HepG2 (cell line): ENCODE data around the gene RGL1.

Source experiments
- ATM ChIP-seq: fragments of 450-650 bp; IDR thresholded peaks from 2 replicates; pipeline ENCODE4 v1.7.1; 2017; ENCODE audit warnings: mild to moderate bottlenecking, borderline replicate concordance
- CEBPB ChIP-seq: IDR thresholded peaks from 2 replicates; pipeline ENCODE4 v1.6.1; 2011; ENCODE audit warnings: low read depth, low read length, improper control_type of control experiment, borderline replicate concordance
- CTCF ChIP-seq: sonication (generic); formaldehyde crosslinking; IDR thresholded peaks from 2 replicates; pipeline ENCODE4 v1.5.0; 2020; ENCODE audit warnings: mild to moderate bottlenecking, missing genetic modification reagents, moderate library complexity
- DPF2 ChIP-seq: sonication (generic); formaldehyde crosslinking; IDR thresholded peaks from 2 replicates; pipeline ENCODE4 v1.4.0; 2020; ENCODE audit warnings: mild to moderate bottlenecking, low read depth, missing genetic modification reagents, borderline replicate concordance
- JUND ChIP-seq: sonication (generic); formaldehyde crosslinking; IDR thresholded peaks from 2 replicates; pipeline ENCODE4 v1.8.0; 2022; ENCODE audit warnings: mild to moderate bottlenecking, missing genetic modification reagents
- PLSCR1 ChIP-seq: sonication (generic); formaldehyde crosslinking; IDR thresholded peaks from 2 replicates; pipeline ENCODE4 v1.5.0; 2020; ENCODE audit warnings: missing genetic modification reagents, mild to moderate bottlenecking, borderline replicate concordance
- YY1 ChIP-seq: IDR thresholded peaks from 2 replicates; pipeline ENCODE4 v1.6.1; 2011; ENCODE audit warnings: low read length, low read depth, moderate library complexity, mild to moderate bottlenecking; ENCODE audit not compliant: insufficient read depth, insufficient replicate concordance
- ZGPAT ChIP-seq: IDR thresholded peaks from 2 replicates; pipeline ENCODE4 v1.6.1; 2016; ENCODE audit warnings: mild to moderate bottlenecking
- ZKSCAN1 ChIP-seq: fragments of 150-350 bp; IDR thresholded peaks from 2 replicates; pipeline ENCODE4 v1.6.1; 2014; ENCODE audit warnings: low read length
- ZSCAN31 ChIP-seq: sonication (generic); formaldehyde crosslinking; IDR thresholded peaks from 2 replicates; pipeline ENCODE4 v1.5.0; 2020; ENCODE audit warnings: low read depth, mild to moderate bottlenecking, missing genetic modification reagents

- TF ChIP-seq YY1 (no peak), JUND (no peak), ZGPAT (CRISPR knock-in tag) (no peak), CTCF (CRISPR knock-in tag) (peak; percentile 91), ZSCAN31 (no peak), CEBPB (no peak), PLSCR1 (no peak), ZKSCAN1 (no peak), ATM (no peak), DPF2 (no peak)
Observed at GRCh38 chr1:183915625-183916510, 110.9 kb downstream of the RGL1 start.
